Gastroesophageal sphincter (tissue), 3 donors: ENCODE measurements around the gene FMOD.

Source experiments
- EP300 ChIP-seq: sonication (generic); formaldehyde crosslinking; IDR thresholded peaks from one replicate; pipeline ENCODE4 v1.6.1; 2017; ENCODE audit warnings: antibody characterized with exemption, mild to moderate bottlenecking
- TF ChIP-seq, protein P1 (sequence below), 4 experiments: fragments of 200-600 bp in 2 of 4; fragments of 450-650 bp in 2 of 4; sonication (generic) in 1 of 4; IDR thresholded peaks; one replicate each; pipeline ENCODE4 v1.5.1; 2017 to 2019; ENCODE audit warnings: antibody characterized with exemption in 4 of 4, mild to moderate bottlenecking in 2 of 4, moderate library complexity in 2 of 4

DNA sequence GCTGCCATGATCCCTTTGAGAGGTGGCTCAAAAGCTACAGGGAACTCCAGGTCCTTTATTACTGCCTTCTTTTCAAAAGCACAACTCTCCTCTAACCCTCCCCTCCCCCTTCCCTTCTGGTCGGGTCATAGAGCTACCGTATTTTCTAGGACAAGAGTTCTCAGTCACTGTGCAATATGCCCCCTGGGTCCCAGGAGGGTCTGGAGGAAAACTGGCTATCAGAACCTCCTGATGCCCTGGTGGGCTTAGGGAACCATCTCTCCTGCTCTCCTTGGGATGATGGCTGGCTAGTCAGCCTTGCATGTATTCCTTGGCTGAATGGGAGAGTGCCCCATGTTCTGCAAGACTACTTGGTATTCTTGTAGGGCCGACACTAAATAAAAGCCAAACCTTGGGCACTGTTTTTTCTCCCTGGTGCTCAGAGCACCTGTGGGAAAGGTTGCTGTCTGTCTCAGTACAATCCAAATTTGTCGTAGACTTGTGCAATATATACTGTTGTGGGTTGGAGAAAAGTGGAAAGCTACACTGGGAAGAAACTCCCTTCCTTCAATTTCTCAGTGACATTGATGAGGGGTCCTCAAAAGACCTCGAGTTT lies 42.5 kb downstream of the FMOD start:
- TF ChIP-seq, protein P1, sequence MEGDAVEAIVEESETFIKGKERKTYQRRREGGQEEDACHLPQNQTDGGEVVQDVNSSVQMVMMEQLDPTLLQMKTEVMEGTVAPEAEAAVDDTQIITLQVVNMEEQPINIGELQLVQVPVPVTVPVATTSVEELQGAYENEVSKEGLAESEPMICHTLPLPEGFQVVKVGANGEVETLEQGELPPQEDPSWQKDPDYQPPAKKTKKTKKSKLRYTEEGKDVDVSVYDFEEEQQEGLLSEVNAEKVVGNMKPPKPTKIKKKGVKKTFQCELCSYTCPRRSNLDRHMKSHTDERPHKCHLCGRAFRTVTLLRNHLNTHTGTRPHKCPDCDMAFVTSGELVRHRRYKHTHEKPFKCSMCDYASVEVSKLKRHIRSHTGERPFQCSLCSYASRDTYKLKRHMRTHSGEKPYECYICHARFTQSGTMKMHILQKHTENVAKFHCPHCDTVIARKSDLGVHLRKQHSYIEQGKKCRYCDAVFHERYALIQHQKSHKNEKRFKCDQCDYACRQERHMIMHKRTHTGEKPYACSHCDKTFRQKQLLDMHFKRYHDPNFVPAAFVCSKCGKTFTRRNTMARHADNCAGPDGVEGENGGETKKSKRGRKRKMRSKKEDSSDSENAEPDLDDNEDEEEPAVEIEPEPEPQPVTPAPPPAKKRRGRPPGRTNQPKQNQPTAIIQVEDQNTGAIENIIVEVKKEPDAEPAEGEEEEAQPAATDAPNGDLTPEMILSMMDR (IDR thresholded peaks at IDR 0.05), result no peak
- no peak for TF ChIP-seq EP300
